ENCODE measurements around the gene CYP4F2. TPM values are rescaled to one million over a fixed set of nuclear protein-coding genes. Genes with fewer than 3 reads are reported as not detected.
"Not testable (repeated sequence)": the region's sequence is repeated elsewhere in the genome, so short reads cannot be mapped to it uniquely, and the experiment has no call there.

The CYP4F2 gene
- total RNA-seq, 4 donors from 2014 or later, result not detected

DNA sequence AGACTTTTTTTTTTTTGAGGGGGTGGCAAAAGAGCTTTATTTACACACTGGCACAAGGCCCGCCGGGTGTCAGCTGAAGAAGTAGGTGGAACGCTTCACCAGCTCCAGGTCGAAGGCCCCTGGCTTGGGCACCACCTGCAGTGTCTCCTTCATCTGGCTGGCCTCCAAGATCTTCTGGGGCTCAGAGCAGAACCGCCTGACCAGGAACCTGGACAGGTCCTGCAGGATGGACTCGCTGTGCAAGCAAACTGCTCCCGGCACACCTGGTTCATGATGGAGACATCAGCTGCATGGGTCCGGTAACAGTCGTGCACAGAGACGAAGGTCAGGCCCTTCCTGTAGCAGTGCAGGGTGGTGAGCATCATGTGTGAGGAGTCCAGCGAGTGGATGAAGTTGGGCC, 4.4 kb upstream of the CYP4F2 start:
- Histone ChIP-seq H3K36me3 (no peaks in the 10 kb centered on the region), H3K27ac (no peak overlapping the region), H3K4me1 (peaks cover 0 to 8% (median 0%) of the 10 kb centered on the region in 4 donors), H3K9me3 (peaks cover 0 to 3% (median 0%) of the 10 kb centered on the region in 4 donors), H3K27me3 (peaks cover 0 to 19% of the 10 kb centered on the region in 2 donors), H3K4me3 (no peak overlapping the region)
- no peak for DNase-seq (ENCODE audit: low spot score in 2 of 2)
- WGBS, 2 donors, result 88 to 92% methylated on average over 11 of the region's 11 CpGs
- TF ChIP-seq EP300 (IDR thresholded peaks at IDR 0.05) (no peak), POLR2A (IDR thresholded peaks at IDR 0.05) (no peak)
- TF ChIP-seq, protein P1, sequence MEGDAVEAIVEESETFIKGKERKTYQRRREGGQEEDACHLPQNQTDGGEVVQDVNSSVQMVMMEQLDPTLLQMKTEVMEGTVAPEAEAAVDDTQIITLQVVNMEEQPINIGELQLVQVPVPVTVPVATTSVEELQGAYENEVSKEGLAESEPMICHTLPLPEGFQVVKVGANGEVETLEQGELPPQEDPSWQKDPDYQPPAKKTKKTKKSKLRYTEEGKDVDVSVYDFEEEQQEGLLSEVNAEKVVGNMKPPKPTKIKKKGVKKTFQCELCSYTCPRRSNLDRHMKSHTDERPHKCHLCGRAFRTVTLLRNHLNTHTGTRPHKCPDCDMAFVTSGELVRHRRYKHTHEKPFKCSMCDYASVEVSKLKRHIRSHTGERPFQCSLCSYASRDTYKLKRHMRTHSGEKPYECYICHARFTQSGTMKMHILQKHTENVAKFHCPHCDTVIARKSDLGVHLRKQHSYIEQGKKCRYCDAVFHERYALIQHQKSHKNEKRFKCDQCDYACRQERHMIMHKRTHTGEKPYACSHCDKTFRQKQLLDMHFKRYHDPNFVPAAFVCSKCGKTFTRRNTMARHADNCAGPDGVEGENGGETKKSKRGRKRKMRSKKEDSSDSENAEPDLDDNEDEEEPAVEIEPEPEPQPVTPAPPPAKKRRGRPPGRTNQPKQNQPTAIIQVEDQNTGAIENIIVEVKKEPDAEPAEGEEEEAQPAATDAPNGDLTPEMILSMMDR (IDR thresholded peaks at IDR 0.05), result no peak

DNA sequence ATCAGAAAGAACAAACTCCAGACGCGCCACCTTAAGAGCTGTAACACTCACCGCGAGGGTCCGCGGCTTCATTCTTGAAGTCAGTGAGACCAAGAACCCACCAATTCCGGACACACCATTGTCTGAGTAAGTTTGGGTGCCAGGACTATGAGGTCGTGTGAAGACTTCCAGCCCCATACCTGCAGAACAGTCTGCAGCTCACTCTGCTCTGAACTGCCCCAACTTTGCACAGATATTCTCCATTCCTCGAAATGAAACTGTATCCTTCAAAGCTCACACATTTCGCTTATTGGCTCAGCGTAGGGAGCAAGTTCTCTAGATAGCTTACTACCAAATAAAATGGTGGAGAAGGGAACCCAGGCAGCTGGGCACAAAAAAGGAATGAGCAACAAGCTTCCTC, 2.6 kb upstream of the CYP4F2 start:
- no peak for TF ChIP-seq POLR2A (IDR thresholded peaks at IDR 0.05)
- TF ChIP-seq, protein P1 (IDR thresholded peaks at IDR 0.05), result no peak
- DNase-seq (ENCODE audit: low spot score in 2 of 2), result no peak
- peaks cover 0 to 19% of the 10 kb centered on the region in 2 donors for H3K27me3 ChIP-seq
- H3K36me3 ChIP-seq, result no peaks in the 10 kb centered on the region
- peaks cover 0 to 8% (median 0%) of the 10 kb centered on the region in 4 donors for H3K4me1 ChIP-seq
- peaks cover 0 to 3% (median 0%) of the 10 kb centered on the region in 4 donors for H3K9me3 ChIP-seq
- no peak overlapping the region for H3K27ac ChIP-seq
- WGBS, 2 donors, result 75 to 79% methylated on average over 11 of the region's 11 CpGs
- no peak overlapping the region for H3K4me3 ChIP-seq

DNA sequence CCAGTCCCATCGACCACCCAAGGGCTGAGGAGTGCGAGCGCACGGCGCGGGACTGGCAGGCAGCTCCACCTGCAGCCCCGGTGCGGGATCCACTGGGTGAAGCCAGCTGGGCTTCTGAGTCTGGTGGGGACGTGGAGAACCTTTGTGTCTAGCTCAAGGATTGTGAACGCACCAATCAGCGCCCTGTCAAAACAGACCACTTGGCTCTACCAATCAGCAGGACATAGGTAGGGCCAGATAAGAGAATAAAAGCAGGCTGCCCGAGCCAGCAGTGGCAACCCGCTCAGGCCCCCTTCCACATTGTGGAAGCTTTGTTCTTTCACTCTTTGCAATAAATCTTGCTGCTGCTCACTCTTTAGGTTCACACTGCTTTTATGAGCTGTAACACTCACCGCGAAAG, 2.2 kb upstream of the CYP4F2 start:
- peaks cover 0 to 16% of the 10 kb centered on the region in 2 donors for H3K27me3 ChIP-seq
- not testable (repeated sequence) for H3K36me3 ChIP-seq; H3K4me3 ChIP-seq; H3K4me1 ChIP-seq; H3K27ac ChIP-seq; H3K9me3 ChIP-seq; DNase-seq (ENCODE audit: low spot score in 2 of 2)
- 10 to 32% methylated on average over 14 to 15 of the region's 15 CpGs for WGBS, 2 donors

DNA sequence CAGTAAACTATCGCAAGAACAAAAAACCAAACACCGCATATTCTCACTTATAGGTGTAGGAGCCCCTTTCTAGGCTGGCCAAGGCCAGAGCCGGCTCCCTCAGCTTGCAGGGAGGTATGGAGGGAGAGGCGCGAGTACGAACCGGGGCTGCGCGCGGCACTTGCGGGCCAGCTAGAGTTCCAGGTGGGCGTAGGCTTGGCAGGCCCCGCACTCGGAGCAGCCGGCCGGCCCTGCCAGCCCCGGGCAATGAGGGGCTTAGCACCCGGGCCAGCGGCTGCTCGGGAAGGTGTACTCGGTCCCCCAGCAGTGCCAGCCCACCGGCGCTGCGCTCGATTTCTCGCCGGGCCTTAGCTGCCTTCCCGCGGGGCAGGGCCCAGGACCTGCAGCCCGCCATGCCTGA, 1.7 kb upstream of the CYP4F2 start:
- not testable (repeated sequence) for DNase-seq (ENCODE audit: low spot score in 2 of 2); H3K27ac ChIP-seq; H3K36me3 ChIP-seq; H3K4me3 ChIP-seq; H3K9me3 ChIP-seq; H3K4me1 ChIP-seq
- 23% methylated on average over 25 of the region's 30 CpGs; no CpG with 5 or more reads in 1 of the 2 donors for WGBS, 2 donors
- H3K27me3 ChIP-seq, result peaks cover 0 to 15% of the 10 kb centered on the region in 2 donors

DNA sequence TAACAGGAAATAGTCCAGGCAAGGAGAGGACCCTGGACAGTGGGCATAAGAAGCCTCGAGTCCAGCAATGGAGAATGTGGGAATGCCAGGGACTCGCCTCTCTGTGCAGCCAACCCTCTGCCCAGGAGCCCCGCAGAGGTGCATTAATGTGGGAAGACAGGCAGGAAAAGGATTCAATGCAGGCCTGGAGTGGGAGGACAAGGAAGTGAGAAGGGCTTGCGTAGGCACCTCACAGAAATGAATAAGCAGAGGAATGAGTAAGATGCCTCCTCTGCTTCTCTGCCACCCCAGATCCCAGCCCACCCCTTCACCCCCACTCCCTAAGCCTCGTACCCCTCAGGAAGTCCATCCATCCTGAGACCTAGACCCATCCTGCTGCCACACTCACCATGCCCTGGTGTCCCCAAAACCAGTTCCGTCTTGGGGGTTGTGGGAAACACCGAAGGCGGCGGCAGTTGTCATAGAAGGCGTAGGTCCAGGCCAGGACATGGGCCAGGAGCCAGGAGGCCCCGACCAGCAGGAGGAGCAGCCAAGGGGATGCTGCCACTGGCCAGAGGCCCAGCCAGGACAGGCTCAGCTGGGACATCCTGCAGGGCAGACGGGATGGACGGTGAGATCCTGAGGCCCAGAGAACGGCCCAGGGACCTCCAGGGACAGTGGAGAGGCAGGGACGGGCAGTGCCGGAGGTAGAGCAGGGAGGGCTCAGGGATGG, 692 bp downstream of the CYP4F2 start:
- Histone ChIP-seq H3K27ac (no peak overlapping the region), H3K9me3 (no peaks in the 10 kb centered on the region), H3K27me3 (peaks cover 0 to 15% of the 10 kb centered on the region in 2 donors), H3K36me3 (no peaks in the 10 kb centered on the region), H3K4me3 (no peak overlapping the region), H3K4me1 (peaks cover 0 to 8% (median 0%) of the 10 kb centered on the region in 4 donors)
- DNase-seq (ENCODE audit: low spot score in 2 of 2), result no peak
- TF ChIP-seq POLR2A (IDR thresholded peaks at IDR 0.05) (no peak), EP300 (IDR thresholded peaks at IDR 0.05) (no peak)
- TF ChIP-seq, protein P1 (IDR thresholded peaks at IDR 0.05), result no peak
- WGBS, 2 donors, result 82 to 86% methylated on average over 16 of the region's 16 CpGs

DNA sequence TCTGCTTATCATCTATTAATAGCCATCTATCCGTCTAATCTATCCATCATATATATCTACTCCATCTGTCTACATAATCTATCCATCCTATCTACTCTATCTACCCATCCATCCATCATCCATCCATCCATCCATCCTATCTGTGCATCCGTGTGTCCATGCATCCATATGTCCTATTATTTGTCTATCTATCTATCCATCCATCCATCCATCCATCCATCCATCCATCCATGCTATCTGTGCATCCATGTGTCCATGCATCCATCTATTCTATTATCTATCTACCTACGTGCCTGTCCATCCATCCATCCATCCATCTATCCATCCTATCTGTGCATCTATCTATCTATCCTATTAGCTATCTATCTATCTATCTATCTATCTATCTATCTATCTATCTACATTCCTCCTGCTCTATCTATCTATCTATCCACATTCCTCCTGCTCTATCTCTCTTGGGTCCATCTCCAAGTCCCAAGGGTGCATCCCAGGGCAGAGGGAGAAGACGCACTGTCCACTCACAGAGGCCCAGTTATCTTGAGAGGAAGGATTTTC, 1.9 kb downstream of the CYP4F2 start:
- no peak for DNase-seq (ENCODE audit: low spot score in 2 of 2)
- TF ChIP-seq EP300 (IDR thresholded peaks at IDR 0.05), result no peak
- TF ChIP-seq POLR2A (IDR thresholded peaks at IDR 0.05), result no peak
- TF ChIP-seq, protein P1 (IDR thresholded peaks at IDR 0.05), result no peak
- no peak overlapping the region for H3K4me3 ChIP-seq
- peaks cover 0 to 14% of the 10 kb centered on the region in 2 donors for H3K27me3 ChIP-seq
- no peak overlapping the region for H3K27ac ChIP-seq
- peaks cover 0 to 8% (median 0%) of the 10 kb centered on the region in 4 donors for H3K4me1 ChIP-seq
- H3K9me3 ChIP-seq, result peaks cover 0 to 4% (median 0%) of the 10 kb centered on the region in 4 donors
- no peaks in the 10 kb centered on the region for H3K36me3 ChIP-seq
- WGBS, 2 donors, result 75 to 82% methylated on average over 4 of the region's 4 CpGs

Measured in tibial nerve (tissue), 4 donors.